ENCODE data around the gene SEMA6A. TPM values are rescaled to one million over a fixed set of nuclear protein-coding genes. Genes with fewer than 3 reads are reported as not detected.
A peak's percentile ranks its signal among the peaks of the same experiment; 100 is the strongest.

SEMA6A gene
- total and polyA plus RNA-seq, 2 of the 13 experiments (the other 11 are each of a cell fraction or from before 2014, with no cell fraction given) = 5.1 to 6.5 TPM

GRCh38 chr5:116524966-116525365, 49.7 kb downstream of the SEMA6A start (continued):
- TF ChIP-seq NR2F1 (CRISPR knock-in tag; IDR thresholded peaks at IDR 0.05) (peak in 1 of 2 experiments; percentile 75; a peak in 2 of 4 replicates), CREB1 (IDR thresholded peaks at IDR 0.05) (no peak), CREB1 (CRISPR knock-in tag; IDR thresholded peaks at IDR 0.05) (peak; percentile 57), ZNF280D (CRISPR knock-in tag; IDR thresholded peaks at IDR 0.05) (0 out of 2 replicates have a peak, but pooled peaks have one; percentile 36), FOSL2 (CRISPR knock-in tag; IDR thresholded peaks at IDR 0.05) (peak; percentile 85), ZNF296 (CRISPR knock-in tag; conservative IDR thresholded peaks at IDR 0.05) (no peak), SOX13 (IDR thresholded peaks at IDR 0.05) (peak; percentile 58; the same call in 1 of the 2 replicates), SOX13 (CRISPR knock-in tag; conservative IDR thresholded peaks at IDR 0.05 in 1 of 2, IDR thresholded peaks at IDR 0.05 in 1 of 2) (peak in 1 of 2 experiments; percentile 88; a peak in 2 of 4 replicates), FOXP1 (IDR thresholded peaks at IDR 0.05) (0 out of 2 replicates have a peak, but pooled peaks have one; percentile 34), FOXP1 (CRISPR knock-in tag; IDR thresholded peaks at IDR 0.05) (peak; percentile 93), KDM1A (CRISPR knock-in tag; IDR thresholded peaks at IDR 0.05) (peak; percentile 78; the same call in 1 of the 2 replicates), ARID3A (IDR thresholded peaks at IDR 0.05; ENCODE audit: low read depth, low read length) (peak; percentile 58; the same call in 1 of the 2 replicates), ZFP37 (CRISPR knock-in tag; IDR thresholded peaks at IDR 0.05; ENCODE audit: borderline replicate concordance) (no peak), KAT8 (CRISPR knock-in tag; IDR thresholded peaks at IDR 0.05) (peak; percentile 27; the same call in 1 of the 2 replicates), ZNF17 (CRISPR knock-in tag; IDR thresholded peaks at IDR 0.05) (no peak), FOSL1 (CRISPR knock-in tag; IDR thresholded peaks at IDR 0.05; ENCODE audit: borderline replicate concordance) (peak; percentile 39; the same call in 1 of the 2 replicates), DMTF1 (CRISPR knock-in tag; IDR thresholded peaks at IDR 0.05) (no peak), ZNF558 (CRISPR knock-in tag; IDR thresholded peaks at IDR 0.05; ENCODE audit: borderline replicate concordance) (no peak), HNF1A (IDR thresholded peaks at IDR 0.05; ENCODE audit: low read depth) (peak; percentile 37; the same call in 1 of the 2 replicates), HNF1A (CRISPR knock-in tag; IDR thresholded peaks at IDR 0.05; ENCODE audit: borderline replicate concordance) (peak; percentile 50; the same call in 1 of the 2 replicates)

All from HepG2 (cell line).